Osteoblast (primary cell): Measurements from ENCODE around the gene RASA3. TPM values are rescaled to one million over a fixed set of nuclear protein-coding genes. Genes with fewer than 3 reads are reported as not detected.

Experiments used
- DNase-seq: peaks from one replicate; pipeline ENCODE4 v3.0.0; 2011; ENCODE audit warnings: low spot score, mixed read lengths; ENCODE audit not compliant: insufficient read length; ENCODE audit errors: missing footprints
- H2AFZ ChIP-seq: 2 replicates; pipeline ENCODE4 v1.6.0; 2011; ENCODE audit warnings: mild to moderate bottlenecking, low read length
- H3K27ac ChIP-seq: 2 replicates; pipeline ENCODE4 v1.5.1; 2011; ENCODE audit warnings: mild to moderate bottlenecking, low read depth, low read length, moderate library complexity
- H3K27me3 ChIP-seq: 2 replicates; pipeline ENCODE4 v1.6.0; 2012; ENCODE audit warnings: mild to moderate bottlenecking, control low read depth, inconsistent platforms, low read length, moderate library complexity; ENCODE audit not compliant: insufficient read depth
- H3K36me3 ChIP-seq: 2 replicates; pipeline ENCODE4 v1.5.1; 2011; ENCODE audit warnings: mild to moderate bottlenecking, low read length, control low read depth, moderate library complexity; ENCODE audit not compliant: insufficient read depth
- H3K4me1 ChIP-seq: 2 replicates; pipeline ENCODE4 v1.5.1; 2011; ENCODE audit warnings: mild to moderate bottlenecking, low read length, control low read depth, moderate library complexity; ENCODE audit not compliant: insufficient read depth
- H3K4me2 ChIP-seq: 2 replicates; pipeline ENCODE4 v1.6.0; 2011; ENCODE audit warnings: mild to moderate bottlenecking, low read length; ENCODE audit not compliant: insufficient read depth
- H3K4me3 ChIP-seq: fragments of 200-600 bp; sonication (generic); 3 replicates; pipeline ENCODE4 v1.5.1; 2012; ENCODE audit warnings: mild to moderate bottlenecking, low read length, inconsistent platforms; ENCODE audit not compliant: insufficient read depth
- H3K79me2 ChIP-seq: 2 replicates; pipeline ENCODE4 v1.6.0; 2012; ENCODE audit warnings: mild to moderate bottlenecking, low read length, control low read depth, inconsistent platforms; ENCODE audit not compliant: insufficient read depth
- H3K9me3 ChIP-seq: 2 replicates; pipeline ENCODE4 v1.5.1; 2011; ENCODE audit warnings: low read depth, low read length, control low read depth
- H4K20me1 ChIP-seq: 2 replicates; pipeline ENCODE4 v1.6.0; 2012; ENCODE audit warnings: mild to moderate bottlenecking, low read length, control low read depth; ENCODE audit not compliant: insufficient read depth
- CTCF ChIP-seq: IDR thresholded peaks from 2 replicates; pipeline ENCODE4 v1.5.1; 2011; ENCODE audit warnings: mild to moderate bottlenecking, low read depth, low read length, moderate library complexity; ENCODE audit errors: extremely low read depth
- total RNA-seq: library from RNA; depleted of rRNA; stranded (reverse); fragments of >200 nt; gene quantifications from 2 replicates; pipeline ENCODE4 v1.2.3, GENCODE V29; 2012

RASA3 gene
- total RNA-seq, 1 donor: 41.3 TPM

- H3K27ac ChIP-seq: peak overlapping the region; percentile 94
- peak overlapping the region; percentile 67 for H3K4me2 ChIP-seq
- no peak overlapping the region for H2AFZ ChIP-seq
- TF ChIP-seq CTCF: no peak
- peaks cover 11% of the 10 kb centered on the region for H4K20me1 ChIP-seq
- H3K4me1 ChIP-seq: peaks cover 44% of the 10 kb centered on the region
- H3K79me2 ChIP-seq: peaks cover 77% of the 10 kb centered on the region
- H3K27me3 ChIP-seq: no peaks in the 10 kb centered on the region
- DNase-seq: peak; percentile 73
- H3K36me3 ChIP-seq: peaks cover 22% of the 10 kb centered on the region
- H3K9me3 ChIP-seq: no peaks in the 10 kb centered on the region
- H3K4me3 ChIP-seq: no peak overlapping the region
Observed at GRCh38 chr13:114069376-114070097, 62.9 kb downstream of the RASA3 start.

GRCh38 chr13:114068656-114069318, 63.6 kb downstream of the RASA3 start:
- TF ChIP-seq CTCF: no peak
- Histone ChIP-seq H2AFZ (peak overlapping the region; percentile 56), H3K27me3 (no peaks in the 10 kb centered on the region), H3K4me2 (peak overlapping the region; percentile 67), H4K20me1 (peaks cover 5% of the 10 kb centered on the region), H3K9me3 (no peaks in the 10 kb centered on the region), H3K4me1 (peaks cover 52% of the 10 kb centered on the region), H3K4me3 (peak overlapping the region; percentile 42), H3K27ac (peak overlapping the region; percentile 94), H3K79me2 (peaks cover 69% of the 10 kb centered on the region), H3K36me3 (peaks cover 20% of the 10 kb centered on the region)
- DNase-seq: peak; percentile 89

- H3K4me2 ChIP-seq: peak overlapping the region; percentile 72
- no peak for TF ChIP-seq CTCF
- peak overlapping the region; percentile 43 for H3K4me3 ChIP-seq
- H3K36me3 ChIP-seq: peaks cover 13% of the 10 kb centered on the region
- H3K9me3 ChIP-seq: no peaks in the 10 kb centered on the region
- no peaks in the 10 kb centered on the region for H3K27me3 ChIP-seq
- no peak overlapping the region for H2AFZ ChIP-seq
- peaks cover 66% of the 10 kb centered on the region for H3K79me2 ChIP-seq
- H3K27ac ChIP-seq: peak overlapping the region; percentile 94
- peak; percentile 48 for DNase-seq
- H3K4me1 ChIP-seq: peaks cover 57% of the 10 kb centered on the region
- no peaks in the 10 kb centered on the region for H4K20me1 ChIP-seq
Observed at GRCh38 chr13:114067886-114068651, 64.4 kb downstream of the RASA3 start.
